NOMO-1 (cell line): ENCODE measurements around the gene PALD1.

Experiments
- DNase-seq, 2 experiments: peaks; one replicate each; lab custom pipeline; 2025; ENCODE audit not compliant: unreplicated experiment in 2 of 2; lab: John Stamatoyannopoulos, UW

PALD1 gene

GRCh38 chr10:70478191-70479164 is at the start of gene PALD1:
TSS of gene PALD1 (plus strand) at chr10:70478767. CDS start at chr10:70525952, 47,185 bp downstream.
- DNase-seq: peak; percentile 24 to 27

- no peak for DNase-seq
Observed at GRCh38 chr10:70430493-70431445, 47.8 kb upstream of the PALD1 start.

- no peak for DNase-seq
Observed at GRCh38 chr10:70432101-70432500, 46.5 kb upstream of the PALD1 start.

- DNase-seq: no peak
Observed at GRCh38 chr10:70432561-70433263, 45.9 kb upstream of the PALD1 start.

GRCh38 chr10:70433581-70434280 is 44.8 kb upstream of the PALD1 start:
- DNase-seq: no peak

- no peak for DNase-seq
Observed at GRCh38 chr10:70435241-70436085, 43.1 kb upstream of the PALD1 start.

GRCh38 chr10:70437721-70438120 is 40.8 kb upstream of the PALD1 start:
- DNase-seq: no peak

- DNase-seq: no peak
Observed at GRCh38 chr10:70440296-70441160, 38.0 kb upstream of the PALD1 start.

GRCh38 chr10:70441161-70441894 is 37.2 kb upstream of the PALD1 start, which contains the start of gene NODAL:
TSS of gene NODAL (minus strand) at chr10:70441681. CDS start at chr10:70441667, 14 bp downstream.
- DNase-seq: no peak

- no peak for DNase-seq
Observed at GRCh38 chr10:70441895-70442309, 36.7 kb upstream of the PALD1 start.

- DNase-seq: no peak
Observed at GRCh38 chr10:70442332-70442988, 36.1 kb upstream of the PALD1 start.

GRCh38 chr10:70444744-70445143 is 33.8 kb upstream of the PALD1 start:
- no peak for DNase-seq

- DNase-seq: no peak
Observed at GRCh38 chr10:70445718-70446657, 32.6 kb upstream of the PALD1 start.

- no peak for DNase-seq
Observed at GRCh38 chr10:70448236-70448635, 30.3 kb upstream of the PALD1 start.

- no peak for DNase-seq
Observed at GRCh38 chr10:70455213-70455630, 23.3 kb upstream of the PALD1 start.

GRCh38 chr10:70456164-70456563 is 22.4 kb upstream of the PALD1 start:
- DNase-seq: no peak
